ENCODE results near the gene FLT4.
"Not testable (repeated sequence)": the region's sequence is repeated elsewhere in the genome, so short reads cannot be mapped to it uniquely, and the experiment has no call there.

Gene FLT4

DNA sequence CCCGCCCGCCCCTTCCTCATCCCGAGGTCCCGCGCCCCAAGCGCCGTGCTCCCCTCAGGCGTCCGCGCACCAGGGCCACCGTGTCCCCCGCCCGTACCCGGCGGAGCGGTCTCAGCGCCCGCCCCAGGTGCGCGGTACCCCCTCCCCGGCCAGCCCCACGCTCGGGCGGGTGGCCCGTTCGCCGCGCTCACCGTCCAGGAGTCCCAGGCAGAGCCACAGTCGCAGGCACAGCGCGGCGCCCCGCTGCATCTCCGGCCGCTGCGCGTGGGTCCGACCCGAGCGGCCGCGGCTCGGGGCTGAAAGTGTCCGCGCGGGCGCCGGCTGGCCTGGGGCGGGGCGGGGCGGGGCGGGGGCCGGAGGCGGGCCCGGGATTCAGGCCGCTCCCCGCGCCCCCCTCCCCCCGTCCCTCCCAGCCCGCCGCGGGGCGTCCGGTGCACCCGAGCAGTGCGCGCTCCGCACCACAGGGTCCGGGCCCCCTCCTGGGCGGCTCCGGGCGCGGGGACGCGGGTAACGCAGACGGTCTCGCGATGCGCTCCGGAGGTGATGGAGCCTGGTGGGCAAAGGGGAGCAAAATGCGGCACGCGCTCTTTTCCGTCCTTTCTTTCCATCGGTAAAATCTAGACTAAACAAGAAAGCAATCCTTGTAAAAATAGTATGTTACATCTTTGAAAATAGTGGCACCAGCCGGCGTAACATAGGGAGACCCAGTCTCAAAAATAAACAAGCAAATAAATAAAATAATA, at the start of gene FLT4:
Gene FLT4, minus strand, starts transcription at position 304 of the 743 bp plus-strand sequence. Its CDS starts 55 bp downstream, at position 249.
- DNase-seq: no peak

DNA sequence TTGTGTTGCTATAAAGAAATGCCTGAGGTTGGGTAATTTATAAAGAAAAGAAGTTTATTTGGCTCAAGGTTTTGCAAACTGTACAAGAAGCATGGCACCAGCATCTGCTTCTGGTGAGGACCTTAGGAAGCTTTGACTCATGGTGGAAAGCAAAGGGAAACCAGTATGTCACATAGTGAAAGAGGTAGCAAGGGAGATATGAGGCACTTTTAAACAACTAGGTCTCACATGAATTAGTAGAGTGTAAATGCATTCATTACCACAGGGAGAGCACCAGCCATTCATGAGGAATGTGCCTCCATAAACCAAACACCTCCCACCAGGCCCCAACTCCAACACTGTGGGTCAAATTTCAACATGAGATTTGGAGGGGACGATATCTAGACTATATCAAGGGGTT, 49.6 kb upstream of the FLT4 start:
- no peak for DNase-seq

DNA sequence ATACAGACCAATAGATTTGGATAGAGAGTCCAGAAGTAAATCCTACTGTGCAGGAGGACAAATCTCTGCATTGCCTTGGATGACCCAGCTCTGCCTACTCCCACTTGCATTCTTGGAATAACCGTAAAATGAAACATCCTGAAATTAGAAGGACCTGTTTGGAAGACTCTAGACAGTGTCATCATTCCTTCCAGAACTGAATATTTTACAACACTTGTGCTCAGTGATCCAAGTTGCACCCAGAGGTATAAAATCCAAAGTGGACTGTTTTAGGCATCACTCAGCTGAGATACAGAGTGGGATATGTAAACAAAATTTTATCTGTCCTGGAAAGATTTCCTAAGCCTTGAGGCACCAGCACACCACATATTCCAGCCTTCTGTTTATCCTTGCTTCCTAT, 46.7 kb upstream of the FLT4 start:
- DNase-seq: no peak

DNA sequence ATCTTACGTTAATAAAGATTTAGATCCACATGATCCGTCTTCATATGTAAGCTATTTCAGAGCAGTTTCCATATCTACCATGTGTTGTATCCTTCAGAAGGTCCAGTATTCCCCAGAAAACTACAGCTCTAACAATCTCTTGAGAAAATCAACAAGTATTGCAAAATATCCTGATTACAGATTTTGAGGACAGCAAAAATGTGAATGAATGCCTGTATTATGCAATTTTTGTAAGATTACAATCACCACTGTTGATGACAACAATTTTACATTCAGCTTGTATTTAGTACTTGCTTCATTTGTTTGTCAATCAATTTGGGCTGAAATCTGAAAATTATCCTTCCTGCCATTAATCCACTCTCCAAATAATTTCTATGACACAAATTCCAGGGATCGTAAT, 43.0 kb upstream of the FLT4 start:
- DNase-seq: no peak

DNA sequence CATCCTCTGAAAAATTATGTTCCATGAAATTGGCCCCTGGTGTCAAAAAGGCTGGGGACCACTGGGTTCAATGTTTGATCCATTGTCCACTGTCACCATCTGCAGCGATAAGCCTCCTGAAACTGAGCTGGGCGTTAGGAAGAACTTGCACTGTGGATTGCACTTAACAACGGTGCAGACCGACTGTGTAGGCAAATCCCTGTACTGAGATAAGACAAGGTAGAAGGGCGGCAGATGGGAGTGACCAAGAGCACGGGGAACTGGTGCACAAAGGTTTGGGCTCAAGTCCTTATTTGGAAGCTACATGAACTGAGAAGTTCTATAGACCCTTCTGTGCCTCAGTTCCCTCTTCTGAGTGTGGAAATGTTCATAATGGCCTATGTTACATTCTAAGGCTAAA, 41.6 kb upstream of the FLT4 start:
- no peak for DNase-seq

DNA sequence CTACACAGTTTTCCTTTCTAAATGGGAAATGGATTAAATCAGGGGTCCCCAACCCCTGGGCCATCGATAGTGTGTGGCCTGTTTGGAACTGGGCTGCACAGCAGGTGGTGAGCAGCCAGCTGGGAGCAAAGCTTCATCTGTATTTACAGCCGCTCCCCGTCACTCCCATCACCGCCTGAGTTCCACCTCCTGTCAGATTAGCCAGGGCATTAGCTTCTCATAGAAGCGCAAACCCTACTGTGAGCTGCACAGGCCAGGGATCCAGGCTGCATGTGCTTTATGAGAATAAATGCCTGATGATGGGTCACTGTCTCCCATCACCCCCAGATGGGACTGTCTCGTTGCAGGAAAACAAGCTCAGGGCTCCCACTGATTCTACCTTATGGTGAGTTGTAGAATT, 41.2 kb upstream of the FLT4 start:
- DNase-seq: peak in 1 of 2 experiments; percentile 15

DNA sequence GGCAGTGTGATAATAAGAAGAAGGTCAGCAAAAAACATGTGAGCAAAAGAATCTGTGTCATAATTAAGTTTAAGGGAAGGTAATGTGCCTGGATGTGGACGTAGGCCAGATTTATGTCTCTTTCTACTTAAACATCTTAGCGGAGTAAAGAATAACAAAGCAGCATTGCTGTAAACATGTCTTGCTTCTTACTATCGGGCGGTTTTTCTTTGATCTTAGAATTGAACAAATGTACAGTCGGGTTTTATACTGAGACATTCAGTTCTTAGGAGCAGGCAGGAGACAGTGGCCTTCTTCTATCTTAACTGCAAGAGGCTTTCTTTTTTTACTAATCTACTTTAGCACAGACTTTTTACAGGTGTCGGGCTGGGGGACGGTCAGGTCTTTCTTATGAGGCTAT, 40.4 kb upstream of the FLT4 start:
- no peak for DNase-seq

DNA sequence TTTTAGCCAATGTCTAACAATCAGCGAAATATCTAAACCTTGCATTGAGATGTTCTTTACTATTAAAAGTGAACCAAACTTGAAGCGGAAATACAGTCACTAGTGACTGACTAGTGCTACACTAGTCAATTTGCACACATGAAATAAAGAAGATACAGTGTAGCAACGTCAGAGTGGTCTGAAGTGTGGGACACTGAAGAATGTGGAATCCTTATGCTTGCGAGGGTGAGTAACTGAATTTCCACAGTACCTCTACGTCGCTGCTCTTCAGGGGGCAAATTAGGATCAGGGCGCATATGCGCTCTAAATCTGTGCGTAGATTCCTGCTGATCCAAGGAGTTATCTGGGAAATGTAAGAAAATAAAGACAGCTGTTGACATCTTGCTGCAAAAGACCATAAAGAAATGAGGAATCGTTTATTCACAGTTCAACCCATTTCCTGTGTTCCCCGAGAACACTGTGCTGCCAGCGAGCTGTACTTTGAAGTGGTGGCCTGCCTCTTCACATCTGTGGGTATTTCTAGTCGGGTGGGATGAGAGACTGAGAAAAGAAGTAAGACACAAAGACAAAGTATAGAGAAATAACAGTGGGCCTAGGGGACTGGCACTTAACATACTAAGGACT, 39.8 kb upstream of the FLT4 start:
- DNase-seq: no peak

DNA sequence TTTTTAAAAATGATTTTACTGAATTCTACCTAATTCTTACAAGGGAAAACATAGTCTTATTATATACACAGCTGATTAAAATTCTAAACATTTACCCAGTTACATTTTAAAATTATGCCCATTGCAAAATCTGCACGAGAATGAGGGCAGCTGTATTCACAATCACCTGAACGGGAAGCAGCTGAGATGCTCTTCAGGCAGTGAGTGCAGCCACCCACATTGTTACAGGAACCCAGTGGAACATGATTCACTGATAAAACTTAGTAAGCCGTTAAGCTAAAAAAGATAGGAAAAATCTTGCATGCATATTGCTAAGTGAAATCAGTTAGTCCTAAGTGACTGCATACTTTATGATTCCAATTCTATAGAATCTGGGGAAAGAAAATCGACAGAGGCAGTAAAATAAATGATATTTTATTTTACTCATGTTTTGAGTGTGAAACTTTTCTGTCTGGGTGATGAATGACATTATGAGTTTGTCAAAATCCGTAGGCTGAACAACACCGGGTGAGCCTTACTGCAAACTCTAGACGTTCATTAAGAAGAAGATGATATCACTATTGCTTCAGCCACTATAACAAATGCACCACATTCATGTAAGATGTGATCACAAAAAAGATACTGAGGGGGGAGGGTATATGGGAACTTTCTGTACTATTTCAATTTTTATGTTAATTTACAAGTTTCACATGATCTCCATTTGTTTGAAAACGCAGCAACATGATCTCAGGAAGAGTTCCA, 39.1 kb upstream of the FLT4 start:
- no peak for DNase-seq

DNA sequence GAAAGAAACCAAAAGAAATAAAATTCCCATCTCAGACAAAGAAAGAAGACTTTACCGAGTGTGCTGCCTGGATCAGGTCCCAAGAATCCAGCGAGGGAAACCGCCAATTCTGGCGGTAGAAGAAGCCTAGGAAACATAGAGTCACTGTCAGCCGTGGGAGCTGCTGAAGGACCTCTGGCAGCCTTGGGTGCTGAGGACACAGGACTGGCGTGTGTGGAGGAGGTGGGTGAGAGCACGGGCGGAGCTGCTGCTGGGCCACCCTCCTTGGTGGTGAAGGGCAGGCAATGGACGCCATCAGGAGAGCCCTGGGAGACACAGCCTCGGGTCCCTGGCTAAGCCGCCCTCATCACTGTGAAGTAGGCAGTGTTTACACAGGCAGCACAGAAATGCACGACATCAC, 37.4 kb upstream of the FLT4 start:
- DNase-seq: not testable (repeated sequence)

DNA sequence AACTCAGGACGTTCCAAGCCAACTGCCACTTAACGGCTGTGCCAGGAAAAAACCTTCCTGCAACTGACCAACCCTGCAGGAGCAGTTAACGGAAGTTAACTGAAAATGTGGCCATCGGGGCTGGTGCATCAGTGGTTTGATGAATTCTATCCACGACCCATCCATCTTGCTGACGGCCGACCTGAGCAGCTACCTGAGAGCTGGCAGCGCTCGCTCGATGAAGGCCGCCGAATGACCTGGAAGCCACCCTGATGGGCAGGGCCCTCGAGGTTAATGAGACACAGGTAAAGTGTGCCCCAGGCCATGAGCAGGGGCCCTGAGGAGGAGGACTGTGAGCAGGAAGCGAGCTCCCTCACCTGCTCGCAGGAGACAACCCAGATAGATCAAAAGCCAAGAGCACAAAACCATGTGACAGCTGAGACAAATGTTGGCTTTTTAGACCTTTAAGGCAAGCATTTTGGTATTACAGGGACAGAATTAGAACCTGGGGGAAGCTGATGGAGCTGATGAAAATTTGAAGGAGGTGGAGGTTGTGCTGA, 35.3 kb upstream of the FLT4 start:
- no peak for DNase-seq

DNA sequence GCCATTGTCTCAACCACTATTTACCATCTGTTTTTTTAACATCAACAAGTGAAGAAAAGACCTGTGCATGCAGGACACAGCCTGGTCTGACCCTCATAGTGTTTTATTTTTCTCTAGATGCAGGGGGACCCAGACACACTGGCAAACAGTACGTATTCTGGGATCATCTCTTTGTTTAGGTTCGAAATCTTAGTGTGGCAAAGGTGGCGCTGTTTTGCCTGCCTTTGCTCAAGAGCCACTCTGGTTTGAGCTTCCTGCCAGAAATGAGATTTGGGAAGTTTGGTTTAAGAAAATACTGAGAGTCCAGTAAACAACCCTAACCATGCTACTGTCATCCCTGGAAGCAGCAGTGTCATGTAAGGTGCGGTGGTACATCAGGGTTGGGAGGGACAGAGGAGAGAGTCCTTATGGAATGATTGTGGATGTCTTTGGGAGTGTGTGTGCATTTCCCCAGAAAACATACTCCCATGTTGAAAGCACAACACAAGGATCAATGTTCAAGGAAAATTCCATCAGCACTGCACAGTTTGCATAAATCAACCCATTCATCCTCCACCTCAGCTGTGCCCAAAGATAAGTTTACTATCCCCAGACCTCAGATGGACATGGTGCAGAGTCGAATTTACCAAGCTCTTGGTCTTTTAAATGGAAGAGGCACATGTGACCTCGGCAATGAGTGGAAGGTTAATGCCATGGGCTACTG, 34.0 kb upstream of the FLT4 start:
- DNase-seq: no peak

DNA sequence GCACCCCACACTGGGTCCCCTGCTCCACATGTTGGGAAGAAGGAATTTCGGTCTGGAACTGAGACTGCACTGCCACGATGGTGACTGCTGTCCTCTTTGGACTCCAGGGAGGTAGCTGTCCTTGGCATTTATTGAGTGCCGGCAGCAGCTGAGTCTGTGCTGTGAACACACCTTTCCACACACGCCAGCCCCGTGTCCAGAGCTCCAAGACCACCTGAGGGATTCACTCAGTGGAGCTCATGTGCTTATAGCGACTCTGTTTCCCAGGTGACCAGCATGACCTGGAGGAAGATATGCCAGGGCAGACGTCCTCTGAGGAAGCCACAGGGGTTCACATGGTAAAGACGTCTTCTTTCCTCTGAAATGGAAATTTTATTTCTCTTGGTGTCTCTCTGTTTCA, 33.2 kb upstream of the FLT4 start:
- no peak for DNase-seq

DNA sequence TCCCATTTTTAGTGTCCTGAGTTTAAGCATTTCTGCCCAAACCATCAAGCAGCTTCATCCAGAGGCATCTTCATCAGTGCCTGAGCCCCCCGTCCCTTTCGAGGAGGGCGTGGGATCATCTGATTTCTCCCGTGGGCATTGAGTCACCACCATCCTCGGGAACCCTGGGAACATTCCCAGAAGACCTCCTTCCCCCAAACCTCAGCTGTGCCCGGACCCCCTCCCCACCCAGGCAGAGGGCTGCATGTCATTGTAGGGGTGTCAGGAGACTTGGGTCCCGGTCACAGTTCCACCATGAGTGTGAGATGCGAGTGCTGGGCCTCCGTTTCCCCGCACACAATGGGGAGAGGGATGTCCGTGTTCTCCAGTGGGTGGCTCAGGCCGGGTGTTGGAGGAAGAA, 32.6 kb upstream of the FLT4 start:
- DNase-seq: not testable (repeated sequence)

DNA sequence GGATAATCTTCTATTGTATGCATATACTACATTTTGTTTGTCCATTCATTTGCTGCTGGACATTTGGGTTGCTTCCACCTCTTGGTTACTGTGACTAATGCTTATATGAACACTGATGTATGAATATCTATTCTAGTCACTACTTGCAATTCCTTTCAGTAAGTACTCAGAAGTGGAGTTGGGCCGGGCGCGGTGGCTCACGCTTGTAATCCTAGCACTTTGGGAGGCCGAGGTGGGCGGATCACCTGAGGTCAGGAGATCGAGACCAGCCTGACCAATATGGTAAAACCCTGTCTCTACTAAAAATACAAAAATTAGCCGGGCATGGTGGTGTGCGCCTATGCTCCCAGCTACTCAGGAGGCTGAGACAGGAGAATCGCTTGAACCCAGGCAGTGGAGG, 28.9 kb upstream of the FLT4 start:
- DNase-seq: not testable (repeated sequence)

DNA sequence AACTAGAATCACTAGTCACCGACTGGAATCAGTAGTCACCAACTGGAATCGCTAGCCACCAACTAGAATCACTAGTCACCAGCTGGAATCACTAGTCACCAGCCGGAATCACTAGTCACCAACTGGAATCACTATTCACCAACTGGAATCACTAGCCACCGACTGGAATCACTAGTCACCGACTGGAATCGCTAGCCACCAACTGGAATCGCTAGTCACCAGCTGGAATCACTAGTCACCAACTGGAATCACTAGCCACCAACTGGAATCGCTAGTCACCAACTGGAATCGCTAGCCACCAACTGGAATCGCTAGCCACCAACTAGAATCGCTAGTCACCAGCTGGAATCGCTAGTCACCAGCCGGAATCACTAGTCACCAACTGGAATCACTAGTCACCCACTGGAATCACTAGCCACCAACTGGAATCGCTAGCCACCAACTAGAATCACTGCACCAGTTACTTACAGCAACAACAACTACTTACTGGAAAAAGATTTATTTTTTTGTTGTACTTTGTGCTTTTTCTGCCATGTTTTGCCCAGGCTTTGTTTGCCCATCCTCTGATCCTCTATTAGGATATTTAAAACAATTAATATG, 25.7 kb upstream of the FLT4 start:
- DNase-seq: no peak

DNA sequence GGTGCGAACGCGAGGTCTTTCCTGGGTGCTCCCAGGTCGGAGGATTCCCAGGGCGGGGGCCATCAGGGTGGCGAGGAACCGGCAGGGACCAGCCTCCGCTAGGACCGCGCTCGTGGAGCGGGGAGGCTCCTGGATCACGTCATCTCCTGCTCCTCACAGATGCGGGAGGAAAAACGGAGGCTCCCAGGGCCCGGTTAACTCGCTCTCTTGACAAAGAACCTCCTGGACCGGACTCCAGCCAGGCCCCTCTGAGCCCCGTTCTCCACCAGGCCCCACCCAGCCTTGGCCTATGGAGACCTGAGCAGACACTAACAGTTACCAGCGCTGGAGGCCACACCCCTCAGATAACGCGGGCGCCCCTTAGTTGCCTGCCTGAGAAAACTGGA, 24.7 kb upstream of the FLT4 start:
- not testable (repeated sequence) for DNase-seq

DNA sequence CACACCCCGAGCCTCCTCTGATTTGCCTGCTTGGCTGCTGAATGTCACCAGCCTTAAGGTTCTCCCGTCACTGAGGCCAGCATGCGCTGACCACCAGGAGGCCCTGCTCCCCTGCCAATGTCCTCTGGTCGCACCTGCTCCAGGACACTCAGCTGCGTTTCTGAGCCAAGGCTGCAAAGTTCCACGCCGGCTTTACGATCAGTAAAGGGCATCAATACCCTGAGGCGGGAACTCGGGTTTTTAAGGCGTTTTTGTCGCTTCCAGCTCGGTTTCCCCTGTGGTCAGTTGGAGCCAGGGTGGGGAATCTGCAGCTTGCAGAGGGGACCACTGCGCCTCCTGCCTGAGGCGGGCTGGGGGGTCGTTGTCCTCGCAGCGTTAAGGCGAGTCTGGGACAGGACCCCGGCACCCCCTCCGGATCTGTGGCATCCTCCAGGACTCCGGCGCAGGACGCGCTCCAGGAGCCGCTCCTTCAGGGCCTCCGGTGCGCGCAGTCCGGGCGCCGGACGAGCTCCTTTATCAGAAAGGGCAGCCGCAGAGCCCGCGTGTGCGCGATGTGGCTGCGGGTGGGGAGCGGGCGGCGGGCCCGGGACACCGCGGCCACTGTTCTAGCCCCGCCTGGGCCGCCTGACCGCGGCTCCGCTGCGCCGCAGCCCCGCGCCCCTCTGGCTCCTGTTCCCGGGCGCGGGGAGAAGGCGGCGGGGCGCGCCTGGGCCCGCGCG, 24.1 kb upstream of the FLT4 start:
- no peak for DNase-seq

DNA sequence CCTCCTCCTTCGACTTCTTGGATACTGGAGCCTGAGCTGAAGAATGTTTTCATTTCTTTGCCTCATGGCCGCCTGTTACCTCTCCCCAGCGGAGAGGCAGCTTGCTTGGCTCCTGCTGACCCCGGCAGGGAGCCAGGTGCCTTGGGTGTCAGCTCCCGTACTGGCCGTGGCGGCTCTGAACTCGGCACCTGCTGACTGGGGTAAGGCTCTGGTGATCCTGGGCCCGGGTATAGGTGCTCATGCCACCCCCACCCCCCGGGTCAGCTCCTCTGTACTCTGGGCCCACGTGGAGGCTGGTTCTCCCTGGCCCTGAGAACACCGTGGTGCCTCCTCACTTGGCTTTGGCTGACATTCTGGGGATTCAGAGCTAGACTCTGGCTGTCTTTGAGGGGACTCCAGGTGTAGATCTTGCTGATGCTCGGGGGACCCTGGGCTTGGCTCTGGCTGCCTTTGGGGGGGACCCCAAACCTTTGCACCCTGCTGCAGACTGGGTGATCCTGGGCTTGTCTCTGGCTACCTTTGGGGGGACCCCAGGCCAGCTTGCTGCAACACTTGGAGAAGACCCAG, 22.6 kb upstream of the FLT4 start:
- not testable (repeated sequence) for DNase-seq

DNA sequence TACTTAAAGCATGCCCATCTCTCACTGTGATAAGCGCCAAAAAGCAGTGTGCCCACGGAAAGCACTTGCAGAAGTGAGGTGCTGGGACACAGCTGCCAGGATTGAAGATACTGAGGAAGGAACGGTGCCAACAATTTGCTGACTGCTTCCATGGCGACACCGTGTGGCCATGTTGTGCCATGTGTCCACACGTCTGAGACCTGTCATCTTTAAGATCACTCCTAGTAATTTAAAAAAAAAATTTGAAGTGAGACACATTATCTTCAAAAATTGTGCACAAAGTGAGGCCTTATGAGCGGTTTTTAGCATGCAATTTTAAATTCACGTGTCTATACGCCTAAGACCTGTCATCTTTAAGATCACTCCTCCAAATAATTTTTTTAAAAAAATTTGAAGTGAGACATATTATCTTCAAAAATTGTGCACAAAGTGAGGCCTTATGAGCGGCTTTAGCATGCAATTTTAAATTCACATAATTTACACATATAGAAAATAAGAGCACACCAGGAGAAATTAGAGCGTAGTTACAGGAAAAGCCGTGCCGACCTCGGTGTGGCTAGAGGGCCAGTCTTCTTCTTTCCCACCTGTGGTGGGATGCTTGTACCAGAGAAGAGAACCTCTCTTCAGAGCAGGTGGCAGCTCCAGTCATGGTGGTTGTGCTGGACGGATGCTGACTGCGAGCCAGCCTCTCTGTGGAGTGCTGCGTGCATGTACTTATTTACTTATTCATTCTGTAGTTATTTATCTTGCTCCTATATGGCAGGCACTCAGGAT, 21.4 kb upstream of the FLT4 start:
- DNase-seq: peak; percentile 28 to 63

DNA sequence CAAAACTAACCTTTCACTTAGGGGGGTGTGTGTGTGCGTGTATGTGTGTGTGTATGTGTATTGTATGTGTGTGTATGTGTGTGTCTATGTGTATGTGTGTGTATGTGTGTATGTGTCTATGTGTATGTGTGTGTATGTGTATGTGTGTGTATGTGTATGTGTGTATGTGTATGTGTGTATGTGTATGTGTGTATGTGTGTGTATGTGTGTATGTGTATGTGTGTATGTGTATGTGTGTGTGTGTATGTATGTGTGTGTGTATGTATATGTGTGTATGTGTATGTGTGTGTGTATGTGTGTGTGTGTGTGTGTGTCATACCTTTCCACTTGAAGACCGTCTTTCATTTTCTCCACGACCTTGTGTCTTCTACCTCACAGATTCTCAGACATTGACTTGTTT, 20.8 kb upstream of the FLT4 start:
- no peak for DNase-seq
